PC-9 (cell line): ENCODE results near the gene FLYWCH1.

ENCODE experiments used
- CTCF ChIP-seq: fragments of 200-600 bp; sonication (generic); conservative IDR thresholded peaks from 2 replicates; pipeline ENCODE4 v1.6.1; 2017; ENCODE audit warnings: mixed run types, antibody characterized with exemption, mild to moderate bottlenecking, moderate library complexity
- EZH2 ChIP-seq: fragments of 200-600 bp; sonication (generic); IDR thresholded peaks from 2 replicates; pipeline ENCODE4 v1.8.0; 2017; ENCODE audit warnings: antibody characterized with exemption, low read depth

GRCh38 chr16:2967211-2967631, 55.5 kb downstream of the FLYWCH1 start:
- TF ChIP-seq CTCF, result no peak
- TF ChIP-seq EZH2, result no peak
